T-cell (primary cell): ENCODE measurements around the gene CFAP77. TPM values are rescaled to one million over a fixed set of nuclear protein-coding genes. Genes with fewer than 3 reads are reported as not detected.
A peak's percentile ranks its signal among the peaks of the same experiment; 100 is the strongest.

Source experiments
- ATAC-seq, 4 experiments: fragments of 200-7000 bp in 3 of 4; fragments of 150-1000 bp in 1 of 4; cut with Tn5 transposase; replicated peaks in 1 of 4; 1 replicate in 3 of 4; 2 replicates in 1 of 4; pipeline ENCODE4 v1.10.0; 2021; ENCODE audit warnings: moderate library complexity in 3 of 4, mild to moderate bottlenecking in 2 of 4, moderate number of reproducible peaks in 1 of 4
- CTCF ChIA-PET, 2 donors: fragments of 300-600 bp; sonication (Branson Sonifier 250); formaldehyde crosslinking; loops; one replicate each; lab custom pipeline; 2022; ENCODE audit warnings: antibody characterized with exemption in 2 of 2; lab: Charles Lee
- POLR2A ChIA-PET, 2 donors: fragments of 300-600 bp; sonication (Branson Sonifier 250); formaldehyde crosslinking; loops; one replicate each; lab custom pipeline; 2022; ENCODE audit warnings: antibody characterized with exemption in 2 of 2; lab: Charles Lee
- DNase-seq, 35 experiments: peaks; one replicate each; pipeline versions ENCODE4 v3.0.0 to v3.0.0-alpha.2; 2013 to 2023
- H3K27ac ChIP-seq: one replicate; pipeline ENCODE4 v1.5.1; 2013; ENCODE audit warnings: low read length
- H3K27me3 ChIP-seq, 2 experiments: replicated peaks in 1 of 2; 1 replicate in 1 of 2; 2 replicates in 1 of 2; pipeline versions ENCODE4 v1.6.1 to v1.7.0; 2013; ENCODE audit warnings: low read length in 1 of 2, mixed read lengths in 1 of 2; ENCODE audit not compliant: control insufficient read depth in 2 of 2, insufficient read depth in 2 of 2; ENCODE audit errors: extremely low read depth in 1 of 2
- H3K36me3 ChIP-seq, 2 donors: 1 replicate in 1 of 2; 2 replicates in 1 of 2; pipeline versions ENCODE4 v1.6.1 to v1.7.0; 2013; ENCODE audit warnings: low read length in 1 of 2; ENCODE audit not compliant: control insufficient read depth in 2 of 2, insufficient read depth in 1 of 2; ENCODE audit errors: extremely low read depth in 1 of 2
- H3K4me1 ChIP-seq, 2 experiments: 1 replicate in 1 of 2; 2 replicates in 1 of 2; pipeline versions ENCODE4 v1.6.1 to v1.7.0; 2013; ENCODE audit warnings: low read length in 2 of 2, mixed read lengths in 1 of 2; ENCODE audit not compliant: insufficient read depth in 2 of 2, control insufficient read depth in 1 of 2; ENCODE audit errors: extremely low read depth in 1 of 2
- H3K4me3 ChIP-seq, 2 donors: 1 replicate in 1 of 2; 2 replicates in 1 of 2; pipeline versions ENCODE4 v1.5.1 to v1.7.0; 2013; ENCODE audit warnings: mild to moderate bottlenecking in 2 of 2, low read length in 1 of 2, moderate library complexity in 1 of 2; ENCODE audit not compliant: control insufficient read depth in 1 of 2; ENCODE audit errors: extremely low read depth in 1 of 2
- H3K9me3 ChIP-seq: 2 replicates; pipeline ENCODE4 v1.7.0; 2013
- H3K27ac Mint-ChIP-seq, 2 donors: one replicate each; pipeline ENCODE4 v1.8.0; 2020 to 2021; ENCODE audit warnings: mild to moderate bottlenecking in 2 of 2, mixed read lengths in 2 of 2
- H3K27me3 Mint-ChIP-seq, 2 donors: one replicate each; pipeline ENCODE4 v1.8.0; 2021 to 2022; ENCODE audit warnings: mixed read lengths in 2 of 2
- H3K36me3 Mint-ChIP-seq: one replicate; pipeline ENCODE4 v1.8.0; 2021; ENCODE audit warnings: mixed read lengths
- H3K4me1 Mint-ChIP-seq, 3 donors: one replicate each; pipeline ENCODE4 v1.8.0; 2020 to 2022; ENCODE audit warnings: mixed read lengths in 3 of 3, mild to moderate bottlenecking in 1 of 3
- H3K4me3 Mint-ChIP-seq, 3 donors: one replicate each; pipeline ENCODE4 v1.8.0; 2020 to 2022; ENCODE audit warnings: mild to moderate bottlenecking in 3 of 3, mixed read lengths in 3 of 3, moderate library complexity in 3 of 3
- H3K9me3 Mint-ChIP-seq, 3 donors: one replicate each; pipeline ENCODE4 v1.8.0; 2020 to 2022; ENCODE audit warnings: mixed read lengths in 3 of 3
- WGBS: methylation state at CpG from one replicate; pipeline ENCODE4 v1.1.5; 2013; ENCODE audit warnings: missing lambda C conversion rate; ENCODE audit not compliant: insufficient coverage; 5-methylcytosine and 5-hydroxymethylcytosine counted together
- total RNA-seq, 35 experiments: library from RNA in 6 of 35; stranded (reverse) in 6 of 35; fragments of 120-200 nt in 1 of 35; gene quantifications; one replicate each; pipeline versions ENCODE4 v1.2.1 to v1.2.4 and lab custom pipeline; 2013 to 2026

CFAP77 gene
- total RNA-seq, 5 donors from 2014 or later (not counting 1 experiment from before 2014, with no cell fraction given), result not detected

DNA sequence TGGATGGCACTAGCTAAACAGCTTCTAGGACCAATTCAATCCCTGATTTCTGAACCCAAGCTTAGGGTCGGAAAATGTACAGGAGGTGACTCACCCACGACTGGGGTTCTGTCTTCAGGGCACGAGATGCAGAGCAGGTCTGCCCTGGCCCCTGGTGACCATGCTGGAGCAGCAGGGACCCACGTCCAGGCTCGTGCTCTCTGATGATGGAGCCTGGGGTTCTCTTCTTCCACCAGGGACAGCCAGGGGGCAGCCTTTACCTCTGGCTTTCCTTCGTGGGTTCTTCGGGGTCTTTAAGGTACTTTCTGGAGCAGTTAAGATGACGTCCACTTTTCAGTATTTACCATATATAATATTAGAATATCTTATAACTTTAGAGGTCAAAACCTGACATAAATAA is 2.1 kb downstream of the CFAP77 start:
- H3K27ac ChIP-seq, result no peak overlapping the region
- H3K27me3 Mint-ChIP-seq, result peaks cover 33 to 55% of the 10 kb centered on the region in 2 donors
- POLR2A ChIA-PET, result no interaction called here
- peak overlapping the region in 1 of 3 donors; percentile 52 for H3K4me3 Mint-ChIP-seq
- no peak overlapping the region for H3K4me3 ChIP-seq
- ATAC-seq (no peak), DNase-seq (peak in 8 of 35 experiments; percentile 3 to 50 (median 14))
- no peak overlapping the region for H3K27ac Mint-ChIP-seq
- H3K27me3 ChIP-seq, result peaks cover 14 to 53% of the 10 kb centered on the region in 2 experiments
- H3K4me1 ChIP-seq, result peaks cover 5 to 28% of the 10 kb centered on the region in 2 experiments
- H3K36me3 Mint-ChIP-seq, result no peaks in the 10 kb centered on the region
- peaks cover 17 to 28% (median 28%) of the 10 kb centered on the region in 3 donors for H3K4me1 Mint-ChIP-seq
- H3K9me3 ChIP-seq, result no peaks in the 10 kb centered on the region
- no peaks in the 10 kb centered on the region for H3K36me3 ChIP-seq
- CTCF ChIA-PET, result interaction anchor here (0.5 to 1.5 kb wide), 6 partner anchors 163 to 1141 kb away, joined by 3 to 6 read pairs (median 3); no protein-coding TSS in a partner anchor
- H3K9me3 Mint-ChIP-seq, result no peaks in the 10 kb centered on the region
- 11% methylated on average over 5 of the region's 8 CpGs for WGBS

DNA sequence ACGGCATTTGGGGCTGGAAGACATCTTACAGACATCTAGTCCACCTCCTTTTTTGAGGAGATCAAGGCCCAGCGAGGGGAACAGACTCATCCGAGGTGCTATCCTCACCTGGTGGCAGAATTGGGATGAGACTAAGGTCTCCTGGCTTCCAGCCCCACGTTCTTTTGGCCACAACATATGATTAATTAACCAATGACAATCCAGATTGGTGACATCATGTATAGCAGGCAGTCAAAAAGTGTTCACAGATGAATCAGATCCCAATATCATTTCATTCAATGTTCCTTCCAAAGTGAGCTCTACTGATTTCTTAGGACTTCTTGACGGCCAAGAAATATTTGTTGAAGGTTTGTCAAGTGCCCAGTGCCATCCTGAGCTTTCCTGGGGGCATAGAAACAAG is 3.9 kb downstream of the CFAP77 start:
- peaks cover 49 to 71% of the 10 kb centered on the region in 2 donors for H3K27me3 Mint-ChIP-seq
- no peak overlapping the region for H3K27ac ChIP-seq
- peaks cover 15 to 25% (median 24%) of the 10 kb centered on the region in 3 donors for H3K4me1 Mint-ChIP-seq
- H3K27ac Mint-ChIP-seq, result no peak overlapping the region
- H3K36me3 Mint-ChIP-seq, result no peaks in the 10 kb centered on the region
- no peak overlapping the region for H3K4me3 Mint-ChIP-seq
- H3K36me3 ChIP-seq, result no peaks in the 10 kb centered on the region
- peaks cover 5 to 25% of the 10 kb centered on the region in 2 experiments for H3K4me1 ChIP-seq
- H3K27me3 ChIP-seq, result peaks cover 14 to 62% of the 10 kb centered on the region in 2 experiments
- no peaks in the 10 kb centered on the region for H3K9me3 ChIP-seq
- DNase-seq (no peak), ATAC-seq (no peak)
- no peaks in the 10 kb centered on the region for H3K9me3 Mint-ChIP-seq
- ChIA-PET CTCF (interaction anchor here in 1 of 2 donors (0.6 kb wide), 1 partner anchor 55 kb away, joined by 4 read pairs; no protein-coding TSS in a partner anchor), POLR2A (no interaction called here)
- H3K4me3 ChIP-seq, result no peak overlapping the region
- no CpG with 5 or more reads among the region's 5 CpGs for WGBS

GRCh38 chr9:132414731-132415130 is 4.7 kb downstream of the CFAP77 start:
- H3K4me1 Mint-ChIP-seq, result peaks cover 15 to 21% (median 20%) of the 10 kb centered on the region in 3 donors
- no peak overlapping the region for H3K27ac Mint-ChIP-seq
- ATAC-seq (no peak), DNase-seq (no peak)
- no peaks in the 10 kb centered on the region for H3K36me3 Mint-ChIP-seq
- H3K27me3 Mint-ChIP-seq, result peaks cover 57 to 78% of the 10 kb centered on the region in 2 donors
- CTCF ChIA-PET, result interaction anchor here in 1 of 2 donors (0.9 kb wide), 1 partner anchor 160 kb away, joined by 3 read pairs; no protein-coding TSS in a partner anchor
- POLR2A ChIA-PET, result no interaction called here
- Histone ChIP-seq H3K27me3 (peaks cover 10 to 62% of the 10 kb centered on the region in 2 experiments), H3K4me1 (peaks cover 5 to 23% of the 10 kb centered on the region in 2 experiments), H3K36me3 (no peaks in the 10 kb centered on the region), H3K9me3 (no peaks in the 10 kb centered on the region), H3K27ac (no peak overlapping the region), H3K4me3 (no peak overlapping the region)
- WGBS, result 65% methylated on average over 4 of the region's 7 CpGs
- no peaks in the 10 kb centered on the region for H3K9me3 Mint-ChIP-seq
- no peak overlapping the region for H3K4me3 Mint-ChIP-seq

DNA sequence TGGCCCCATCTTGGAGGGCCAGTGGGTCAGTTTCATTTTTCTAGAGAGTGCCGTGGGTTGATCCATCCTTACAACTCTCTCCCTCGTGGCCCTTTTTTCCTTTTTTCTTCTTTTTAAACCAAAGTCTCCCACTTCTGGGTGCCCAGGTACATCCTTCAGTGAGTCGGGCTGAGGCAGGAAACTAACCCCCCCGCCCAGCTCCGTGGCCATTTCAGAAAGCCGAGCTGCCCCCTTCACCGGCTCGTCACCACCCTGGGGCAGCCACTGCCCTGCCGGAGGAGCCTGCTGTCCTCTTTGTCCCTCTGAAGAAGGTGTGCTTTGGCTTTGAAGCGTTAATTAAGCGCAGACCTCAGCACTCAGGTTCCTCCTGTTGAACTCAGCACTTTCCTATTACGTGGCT is 5.2 kb downstream of the CFAP77 start:
- Mint-ChIP-seq H3K9me3 (no peaks in the 10 kb centered on the region), H3K36me3 (no peaks in the 10 kb centered on the region), H3K4me1 (peaks cover 15 to 20% (median 18%) of the 10 kb centered on the region in 3 donors), H3K4me3 (no peak overlapping the region), H3K27ac (no peak overlapping the region), H3K27me3 (peaks cover 61 to 82% of the 10 kb centered on the region in 2 donors)
- no peak for ATAC-seq
- Histone ChIP-seq H3K4me1 (peaks cover 5 to 18% of the 10 kb centered on the region in 2 experiments), H3K4me3 (no peak overlapping the region), H3K36me3 (no peaks in the 10 kb centered on the region), H3K9me3 (no peaks in the 10 kb centered on the region), H3K27me3 (peaks cover 10 to 57% of the 10 kb centered on the region in 2 experiments), H3K27ac (no peak overlapping the region)
- POLR2A ChIA-PET, result no interaction called here
- WGBS, result 30% methylated on average over 9 of the region's 12 CpGs
- CTCF ChIA-PET, result interaction anchor here in 1 of 2 donors (0.9 kb wide), 1 partner anchor 159 kb away, joined by 3 read pairs; no protein-coding TSS in a partner anchor
- DNase-seq, result no peak

GRCh38 chr9:132418726-132419363 is 8.8 kb downstream of the CFAP77 start:
- CTCF ChIA-PET, result interaction anchor here in 1 of 2 donors (0.5 kb wide), 1 partner anchor 280 kb away, joined by 5 read pairs; no protein-coding TSS in a partner anchor
- WGBS, result 63% methylated on average over 1 of the region's 5 CpGs

GRCh38 chr9:132422574-132422973 is 12.6 kb downstream of the CFAP77 start:
- Histone ChIP-seq H3K9me3 (no peaks in the 10 kb centered on the region), H3K4me3 (no peak overlapping the region), H3K36me3 (no peaks in the 10 kb centered on the region), H3K4me1 (no peaks in the 10 kb centered on the region), H3K27me3 (peaks cover 7 to 62% of the 10 kb centered on the region in 2 experiments), H3K27ac (no peak overlapping the region)
- Mint-ChIP-seq H3K27ac (no peak overlapping the region), H3K9me3 (no peaks in the 10 kb centered on the region), H3K36me3 (no peaks in the 10 kb centered on the region), H3K27me3 (peaks cover 64 to 70% of the 10 kb centered on the region in 2 donors), H3K4me3 (no peak overlapping the region), H3K4me1 (no peaks in the 10 kb centered on the region)
- 77% methylated on average over 5 of the region's 5 CpGs for WGBS
- DNase-seq, result no peak
- no peak for ATAC-seq
- CTCF ChIA-PET, result no interaction called here
- POLR2A ChIA-PET, result no interaction called here

More at GRCh38 chr9:132418726-132419363, 8.8 kb downstream of the CFAP77 start:
- no peaks in the 10 kb centered on the region for H3K9me3 Mint-ChIP-seq
- Histone ChIP-seq H3K27me3 (peaks cover 4 to 63% of the 10 kb centered on the region in 2 experiments), H3K4me3 (no peak overlapping the region), H3K4me1 (no peaks in the 10 kb centered on the region), H3K27ac (no peak overlapping the region), H3K9me3 (no peaks in the 10 kb centered on the region), H3K36me3 (no peaks in the 10 kb centered on the region)
- POLR2A ChIA-PET, result interaction anchor here in 1 of 2 donors (0.5 kb wide), 1 partner anchor 19 kb away, joined by 11 read pairs; no protein-coding TSS in a partner anchor
- H3K36me3 Mint-ChIP-seq, result no peaks in the 10 kb centered on the region
- H3K4me1 Mint-ChIP-seq, result no peaks in the 10 kb centered on the region
- H3K27me3 Mint-ChIP-seq, result peaks cover 59 to 67% of the 10 kb centered on the region in 2 donors
- H3K4me3 Mint-ChIP-seq, result no peak overlapping the region
- H3K27ac Mint-ChIP-seq, result no peak overlapping the region
- ATAC-seq, result no peak
- no peak for DNase-seq
